GM18511 (cell line): ENCODE data around the gene ATP11A.

Experiments used
- ATAC-seq: cut with Tn5 transposase; IDR thresholded peaks from one replicate; pipeline ENCODE4 v1.9.1; 2021; ENCODE audit warnings: mild to moderate bottlenecking, moderate library complexity; ENCODE audit not compliant: unreplicated experiment

The ATP11A gene

GRCh38 chr13:112738606-112739005, 48.8 kb downstream of the ATP11A start:
- no peak for ATAC-seq

- ATAC-seq: no peak
Observed at GRCh38 chr13:112740502-112741131, 50.8 kb downstream of the ATP11A start.

GRCh38 chr13:112741185-112741755, 51.4 kb downstream of the ATP11A start:
- ATAC-seq: no peak

GRCh38 chr13:112741835-112742570, 52.2 kb downstream of the ATP11A start:
- ATAC-seq: no peak

- ATAC-seq: no peak
Observed at GRCh38 chr13:112742583-112742982, 52.7 kb downstream of the ATP11A start.

GRCh38 chr13:112743451-112744167, 53.8 kb downstream of the ATP11A start:
- no peak for ATAC-seq

GRCh38 chr13:112744168-112745021, 54.6 kb downstream of the ATP11A start:
- ATAC-seq: no peak

- no peak for ATAC-seq
Observed at GRCh38 chr13:112746044-112746443, 56.2 kb downstream of the ATP11A start.

GRCh38 chr13:112747256-112747655, 57.4 kb downstream of the ATP11A start:
- ATAC-seq: no peak

- no peak for ATAC-seq
Observed at GRCh38 chr13:112748947-112749735, 59.3 kb downstream of the ATP11A start.

- no peak for ATAC-seq
Observed at GRCh38 chr13:112750570-112750969, 60.7 kb downstream of the ATP11A start.

- no peak for ATAC-seq
Observed at GRCh38 chr13:112751617-112752016, 61.8 kb downstream of the ATP11A start.

GRCh38 chr13:112752211-112752610, 62.4 kb downstream of the ATP11A start:
- ATAC-seq: no peak

- no peak for ATAC-seq
Observed at GRCh38 chr13:112752711-112753541, 63.1 kb downstream of the ATP11A start.

- ATAC-seq: no peak
Observed at GRCh38 chr13:112753833-112754232, 64.0 kb downstream of the ATP11A start.

- no peak for ATAC-seq
Observed at GRCh38 chr13:112754281-112755025, 64.6 kb downstream of the ATP11A start.

GRCh38 chr13:112755331-112755730, 65.5 kb downstream of the ATP11A start:
- no peak for ATAC-seq

- no peak for ATAC-seq
Observed at GRCh38 chr13:112756081-112756480, 66.2 kb downstream of the ATP11A start.
